Nephron progenitor cell (in vitro differentiated cells): Measurements from ENCODE around the gene DHX38.
A peak's percentile ranks its signal among the peaks of the same experiment; 100 is the strongest.

Source experiments
- DNase-seq: peaks from one replicate; pipeline ENCODE4 v3.0.0; 2021
- H3K27ac Mint-ChIP-seq: 2 replicates; pipeline ENCODE4 v1.8.0; 2021; ENCODE audit warnings: mild to moderate bottlenecking, moderate library complexity, mixed read lengths
- H3K27me3 Mint-ChIP-seq: 2 replicates; pipeline ENCODE4 v1.8.0; 2021; ENCODE audit warnings: mild to moderate bottlenecking, low read depth, mixed read lengths; ENCODE audit not compliant: poor library complexity
- H3K36me3 Mint-ChIP-seq: 2 replicates; pipeline ENCODE4 v1.8.0; 2021; ENCODE audit warnings: low read depth, mixed read lengths
- H3K4me1 Mint-ChIP-seq: 2 replicates; pipeline ENCODE4 v1.8.0; 2021; ENCODE audit warnings: mixed read lengths
- H3K4me3 Mint-ChIP-seq: 2 replicates; pipeline ENCODE4 v1.8.0; 2021; ENCODE audit warnings: mild to moderate bottlenecking, moderate library complexity, mixed read lengths
- H3K9me3 Mint-ChIP-seq: 2 replicates; pipeline ENCODE4 v1.8.0; 2021; ENCODE audit warnings: mild to moderate bottlenecking, moderate library complexity, mixed read lengths
- CTCF ChIP-seq: fragments of 200-600 bp; sonication (generic); IDR thresholded peaks from 2 replicates; pipeline ENCODE4 v1.5.0; 2021; ENCODE audit warnings: antibody characterized with exemption

Gene DHX38

GRCh38 chr16:72112452-72112792 is 18.8 kb downstream of the DHX38 start:
- Mint-ChIP-seq H3K27ac (no peak overlapping the region), H3K4me3 (no peak overlapping the region), H3K27me3 (peaks cover 1% of the 10 kb centered on the region), H3K4me1 (no peaks in the 10 kb centered on the region), H3K9me3 (peaks cover 12% of the 10 kb centered on the region), H3K36me3 (peaks cover 68% of the 10 kb centered on the region)
- TF ChIP-seq CTCF, result no peak
- no peak for DNase-seq

- TF ChIP-seq CTCF, result no peak
- DNase-seq, result no peak
- Mint-ChIP-seq H3K27me3 (no peaks in the 10 kb centered on the region), H3K36me3 (peaks cover 63% of the 10 kb centered on the region), H3K4me3 (no peak overlapping the region), H3K27ac (no peak overlapping the region), H3K4me1 (no peaks in the 10 kb centered on the region), H3K9me3 (peaks cover 12% of the 10 kb centered on the region)
Observed at GRCh38 chr16:72112906-72113615, 19.4 kb downstream of the DHX38 start.

- Mint-ChIP-seq H3K4me3 (no peak overlapping the region), H3K36me3 (peaks cover 61% of the 10 kb centered on the region), H3K27me3 (no peaks in the 10 kb centered on the region), H3K4me1 (no peaks in the 10 kb centered on the region), H3K27ac (no peak overlapping the region), H3K9me3 (peaks cover 12% of the 10 kb centered on the region)
- TF ChIP-seq CTCF, result no peak
- no peak for DNase-seq
Observed at GRCh38 chr16:72113616-72113945, 19.9 kb downstream of the DHX38 start.

GRCh38 chr16:72120026-72120425 is 26.4 kb downstream of the DHX38 start:
- TF ChIP-seq CTCF, result no peak
- Mint-ChIP-seq H3K9me3 (peaks cover 9% of the 10 kb centered on the region), H3K4me3 (no peak overlapping the region), H3K27me3 (peaks cover 12% of the 10 kb centered on the region), H3K36me3 (peaks cover 26% of the 10 kb centered on the region), H3K27ac (no peak overlapping the region), H3K4me1 (peaks cover 2% of the 10 kb centered on the region)
- DNase-seq, result no peak

- Mint-ChIP-seq H3K4me3 (no peak overlapping the region), H3K9me3 (no peaks in the 10 kb centered on the region), H3K36me3 (peaks cover 8% of the 10 kb centered on the region), H3K4me1 (peaks cover 18% of the 10 kb centered on the region), H3K27ac (peak overlapping the region; percentile 5), H3K27me3 (peaks cover 12% of the 10 kb centered on the region)
- no peak for DNase-seq
- no peak for TF ChIP-seq CTCF
Observed at GRCh38 chr16:72122308-72122707, 28.7 kb downstream of the DHX38 start.

- Mint-ChIP-seq H3K9me3 (no peaks in the 10 kb centered on the region), H3K4me3 (no peak overlapping the region), H3K27me3 (peaks cover 12% of the 10 kb centered on the region), H3K27ac (no peak overlapping the region), H3K36me3 (peaks cover 6% of the 10 kb centered on the region), H3K4me1 (peaks cover 18% of the 10 kb centered on the region)
- no peak for DNase-seq
- TF ChIP-seq CTCF, result no peak
Observed at GRCh38 chr16:72122916-72123315, 29.3 kb downstream of the DHX38 start.
